Fibroblast of villous mesenchyme (primary cell): ENCODE results near the gene HERPUD2. TPM values are rescaled to one million over a fixed set of nuclear protein-coding genes. Genes with fewer than 3 reads are reported as not detected.

ENCODE experiments used
- DNase-seq: peaks from one replicate; pipeline ENCODE4 v3.0.0-alpha.2; 2010; ENCODE audit warnings: low read depth
- H3K4me3 ChIP-seq: 2 replicates; pipeline ENCODE4 v1.5.1; 2011; ENCODE audit warnings: low read depth, mild to moderate bottlenecking, low read length
- CTCF ChIP-seq: IDR thresholded peaks from 2 replicates; pipeline ENCODE4 v1.5.1; 2012; ENCODE audit warnings: low read depth, mild to moderate bottlenecking, low read length; ENCODE audit not compliant: insufficient read depth
- total RNA-seq: library from RNA; depleted of rRNA; stranded (reverse); fragments of >200 nt; gene quantifications from 2 replicates; pipeline ENCODE4 v1.2.3, GENCODE V29; 2012

The HERPUD2 gene, protein sequence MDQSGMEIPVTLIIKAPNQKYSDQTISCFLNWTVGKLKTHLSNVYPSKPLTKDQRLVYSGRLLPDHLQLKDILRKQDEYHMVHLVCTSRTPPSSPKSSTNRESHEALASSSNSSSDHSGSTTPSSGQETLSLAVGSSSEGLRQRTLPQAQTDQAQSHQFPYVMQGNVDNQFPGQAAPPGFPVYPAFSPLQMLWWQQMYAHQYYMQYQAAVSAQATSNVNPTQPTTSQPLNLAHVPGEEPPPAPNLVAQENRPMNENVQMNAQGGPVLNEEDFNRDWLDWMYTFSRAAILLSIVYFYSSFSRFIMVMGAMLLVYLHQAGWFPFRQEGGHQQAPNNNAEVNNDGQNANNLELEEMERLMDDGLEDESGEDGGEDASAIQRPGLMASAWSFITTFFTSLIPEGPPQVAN
- 23.2 and 30.7 TPM in 2 replicates for total RNA-seq

GRCh38 chr7:35694784-35695472 lies at the start of gene HERPUD2:
TSS of gene HERPUD2 (minus strand) at chr7:35695135. CDS start at chr7:35694330, 805 bp downstream.
- no peak for TF ChIP-seq CTCF
- H3K4me3 ChIP-seq: peak within 1 kb of the TSS; percentile 96
- peak; percentile 95 for DNase-seq

DNA sequence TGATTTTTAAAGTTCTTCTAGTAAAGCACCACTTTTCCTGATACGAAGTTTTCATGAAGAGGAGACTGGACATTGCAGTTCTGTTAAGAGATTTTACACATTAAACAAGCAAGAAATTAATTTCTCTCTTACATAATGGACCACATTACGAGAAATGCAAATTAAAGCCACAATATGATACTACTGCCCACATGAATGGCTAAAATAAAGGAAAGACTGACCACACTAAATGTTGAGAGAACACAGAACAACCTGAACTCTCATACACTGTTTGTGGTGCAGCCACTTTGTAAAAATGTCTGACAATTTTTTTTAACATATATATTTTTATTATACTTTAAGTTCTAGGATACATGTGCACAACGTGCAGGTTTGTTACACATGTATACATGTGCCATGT lies 44.0 kb upstream of the HERPUD2 start:
- H3K4me3 ChIP-seq: no peak overlapping the region
- no peak for TF ChIP-seq CTCF
- no peak for DNase-seq

- no peak for TF ChIP-seq CTCF
- no peak overlapping the region for H3K4me3 ChIP-seq
- DNase-seq: peak; percentile 56
These were observed 41.8 kb upstream of the HERPUD2 start for GRCh38 chr7:35736725-35737124.

- no peak for TF ChIP-seq CTCF
- no peak for DNase-seq
These were observed 40.5 kb upstream of the HERPUD2 start for GRCh38 chr7:35735396-35735795.

GRCh38 chr7:35734001-35734483 lies 39.1 kb upstream of the HERPUD2 start:
- H3K4me3 ChIP-seq: no peak overlapping the region
- no peak for TF ChIP-seq CTCF
- DNase-seq: no peak

More at GRCh38 chr7:35735396-35735795, 40.5 kb upstream of the HERPUD2 start:
- H3K4me3 ChIP-seq: no peak overlapping the region

DNA sequence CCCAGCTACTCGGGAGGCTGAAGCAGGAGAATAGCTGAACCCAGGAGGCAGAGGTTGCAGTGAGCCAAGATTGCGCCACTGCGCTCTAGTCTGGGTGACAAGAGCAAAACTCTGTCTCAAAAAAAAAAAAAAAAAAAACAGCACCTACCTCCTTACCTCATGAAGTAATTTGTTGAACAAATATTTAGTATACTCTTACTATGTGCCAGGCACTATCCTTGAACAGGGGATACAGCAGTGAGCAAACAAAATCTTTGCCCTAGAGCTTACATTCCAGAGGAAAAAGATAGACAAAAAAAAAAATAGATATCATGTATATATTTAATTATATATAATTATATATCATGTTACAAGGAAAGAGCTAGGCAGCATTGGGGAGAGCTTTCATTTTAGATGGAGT lies 36.4 kb upstream of the HERPUD2 start:
- no peak overlapping the region for H3K4me3 ChIP-seq
- DNase-seq: no peak
- TF ChIP-seq CTCF: no peak
